Measurements from ENCODE around the gene DCAF5. TPM values are rescaled to one million over a fixed set of nuclear protein-coding genes. Genes with fewer than 3 reads are reported as not detected.
A peak's percentile ranks its signal among the peaks of the same experiment; 100 is the strongest.

The DCAF5 gene
- polyA plus RNA-seq, 3 donors, result 56.3 to 65.9 (median 57.9) TPM

DNA sequence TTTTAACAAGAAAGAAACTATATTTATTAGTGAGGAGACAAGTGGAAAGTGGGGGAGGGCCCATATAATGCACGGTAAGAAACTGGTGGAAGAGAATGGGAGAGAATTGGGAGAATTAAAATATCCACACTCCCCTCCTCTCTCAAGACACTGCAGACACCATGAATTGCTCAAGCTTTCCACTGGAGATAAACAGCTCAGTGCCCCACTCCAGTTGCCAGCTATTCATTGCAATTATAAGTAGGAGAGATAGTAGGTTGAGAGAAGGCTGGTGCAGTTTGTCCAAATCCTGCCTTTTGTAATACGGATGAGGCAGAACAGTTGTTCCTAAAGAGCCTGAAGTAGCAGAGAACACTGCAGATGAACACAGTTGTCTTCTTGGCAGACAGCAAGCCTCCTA is 38.2 kb downstream of the DCAF5 start:
- no peak for DNase-seq (ENCODE audit: extremely low read depth in 1 of 11, low read depth in 9 of 11, low spot score in 4 of 11)

DNA sequence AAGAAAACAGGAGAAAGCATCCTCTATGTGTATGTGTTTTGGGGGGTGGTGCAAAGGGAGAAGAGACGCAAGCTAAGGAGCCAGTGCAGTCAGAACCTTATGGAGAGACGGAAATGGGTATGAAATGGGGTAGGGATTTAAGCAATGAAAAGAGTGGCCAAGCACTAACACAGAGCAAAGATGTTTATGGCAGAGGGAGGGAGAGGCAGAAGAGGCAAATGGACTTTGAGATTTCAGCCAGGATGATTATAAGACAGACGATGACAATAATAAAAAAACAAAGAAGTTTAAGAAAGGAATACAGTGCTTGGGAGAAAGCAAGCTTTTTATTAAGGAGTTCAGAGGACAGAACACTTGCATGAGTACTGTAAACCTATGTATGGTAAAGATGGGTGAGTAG is 44.6 kb downstream of the DCAF5 start:
- DNase-seq (ENCODE audit: extremely low read depth in 1 of 11, low read depth in 9 of 11, low spot score in 4 of 11), result no peak

DNA sequence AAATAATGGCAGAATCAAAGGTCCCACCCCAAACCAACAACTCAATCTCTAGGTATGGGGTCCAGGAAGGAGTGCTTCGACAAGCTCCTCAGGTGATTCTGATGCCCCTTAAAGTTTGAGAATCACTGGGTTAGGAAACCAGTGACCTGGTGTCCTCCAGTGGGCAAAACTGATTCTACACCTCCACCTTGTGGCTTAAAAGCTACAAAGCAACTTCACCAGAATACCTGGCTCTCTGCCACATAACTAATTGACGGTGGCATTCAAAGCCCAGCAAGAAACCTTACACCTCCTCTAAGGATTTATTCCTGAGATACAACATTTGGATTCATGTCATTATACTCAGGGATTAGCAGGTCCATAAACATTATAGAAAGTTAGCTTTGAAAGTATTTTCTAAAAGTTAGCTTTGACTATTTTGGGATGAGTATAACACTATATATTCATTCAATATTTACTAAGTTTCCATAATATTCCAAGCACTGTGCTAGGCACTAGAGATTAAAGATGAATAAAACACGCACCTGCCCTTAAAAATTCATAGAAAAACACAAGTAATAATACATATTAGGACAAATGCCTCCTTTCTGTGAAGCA is 45.4 kb downstream of the DCAF5 start:
- DNase-seq (ENCODE audit: extremely low read depth in 1 of 11, low read depth in 9 of 11, low spot score in 4 of 11), result peak in 9 of 11 donors; percentile 29 to 51 (median 44)

DNA sequence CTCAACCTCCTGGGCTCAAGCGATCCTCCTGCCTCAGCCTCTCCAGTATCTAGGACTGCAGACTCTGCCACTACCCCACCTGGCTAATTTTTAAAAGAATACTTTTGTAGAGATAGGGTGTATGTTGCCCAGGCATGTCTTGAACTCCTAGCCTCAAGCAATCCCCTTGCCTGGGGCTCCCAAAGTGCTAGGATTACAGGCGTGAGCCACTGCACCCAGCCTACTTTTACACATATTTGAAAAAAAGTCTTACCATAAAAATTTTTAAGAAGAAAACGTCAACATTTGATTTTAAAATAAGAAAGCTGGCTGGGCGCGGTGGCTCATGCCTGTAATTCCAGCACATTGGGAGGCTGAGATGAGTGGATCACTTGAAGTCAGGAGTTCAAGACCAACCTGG is 46.5 kb downstream of the DCAF5 start:
- no peak for DNase-seq (ENCODE audit: extremely low read depth in 1 of 11, low read depth in 9 of 11, low spot score in 4 of 11)

DNA sequence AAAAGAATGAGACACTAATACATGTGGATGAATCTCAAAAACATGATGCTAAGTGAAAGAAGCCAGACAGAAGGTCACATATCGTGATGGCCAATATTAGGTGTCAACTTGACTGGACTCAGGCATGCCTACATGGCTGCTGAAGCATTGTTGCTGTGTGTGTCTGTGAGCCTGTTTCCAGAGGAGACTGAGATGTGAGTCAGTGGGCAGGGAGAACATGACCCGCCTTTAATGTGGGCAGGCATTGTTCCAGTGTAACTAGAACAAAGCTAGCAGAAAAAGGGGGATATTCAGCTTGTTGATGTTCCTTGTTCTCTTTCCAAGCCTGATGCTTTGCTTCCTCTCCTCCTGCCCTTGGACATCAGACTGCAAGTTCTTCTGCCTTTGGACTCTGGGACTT is 47.6 kb downstream of the DCAF5 start:
- DNase-seq (ENCODE audit: extremely low read depth in 1 of 11, low read depth in 9 of 11, low spot score in 4 of 11), result no peak

DNA sequence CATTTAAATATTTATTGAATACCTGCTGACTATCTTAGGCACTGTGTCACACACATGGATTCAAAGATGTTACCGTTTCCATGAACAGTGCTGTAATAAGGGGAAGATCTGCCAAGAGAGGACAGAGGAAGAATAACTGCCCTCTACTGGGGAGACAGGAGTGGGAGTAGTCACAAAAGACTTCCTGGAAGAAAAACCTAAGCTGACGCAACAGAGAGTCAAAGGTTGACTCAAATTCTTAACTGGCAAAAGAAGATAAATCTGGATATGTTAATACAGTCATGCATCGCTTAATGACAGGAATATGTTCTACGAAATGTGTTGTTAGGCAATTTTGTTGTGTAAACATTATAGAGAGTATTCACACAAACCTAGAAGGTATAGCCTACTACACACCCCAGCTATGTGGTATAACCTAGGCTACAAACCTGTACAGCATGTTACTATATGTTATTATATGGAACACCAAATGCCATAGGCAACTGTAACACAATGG is 51.5 kb downstream of the DCAF5 start:
- peak in 3 of 11 donors; percentile 25 to 35 (median 32) for DNase-seq (ENCODE audit: extremely low read depth in 1 of 11, low read depth in 9 of 11, low spot score in 4 of 11)

DNA sequence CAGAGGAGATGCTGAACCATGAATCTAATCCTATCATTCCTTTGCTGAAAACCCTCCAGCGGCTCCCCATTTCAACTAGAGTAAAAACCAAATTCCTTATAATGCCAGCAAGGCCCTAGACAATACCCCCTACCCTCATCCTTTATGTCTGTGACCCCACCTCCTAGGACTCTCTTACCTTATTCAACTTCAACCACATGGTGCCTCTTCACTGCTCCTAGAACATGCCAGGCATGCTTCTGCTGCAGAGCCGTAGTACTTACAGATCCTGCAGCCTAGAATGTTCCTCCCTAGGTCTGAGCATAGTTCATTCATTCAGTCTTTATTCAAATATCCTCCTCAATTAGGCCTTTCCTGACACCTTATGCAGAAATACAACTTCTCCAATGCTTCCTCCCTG is 54.9 kb downstream of the DCAF5 start:
- no peak for DNase-seq (ENCODE audit: extremely low read depth in 1 of 11, low read depth in 9 of 11, low spot score in 4 of 11)

DNA sequence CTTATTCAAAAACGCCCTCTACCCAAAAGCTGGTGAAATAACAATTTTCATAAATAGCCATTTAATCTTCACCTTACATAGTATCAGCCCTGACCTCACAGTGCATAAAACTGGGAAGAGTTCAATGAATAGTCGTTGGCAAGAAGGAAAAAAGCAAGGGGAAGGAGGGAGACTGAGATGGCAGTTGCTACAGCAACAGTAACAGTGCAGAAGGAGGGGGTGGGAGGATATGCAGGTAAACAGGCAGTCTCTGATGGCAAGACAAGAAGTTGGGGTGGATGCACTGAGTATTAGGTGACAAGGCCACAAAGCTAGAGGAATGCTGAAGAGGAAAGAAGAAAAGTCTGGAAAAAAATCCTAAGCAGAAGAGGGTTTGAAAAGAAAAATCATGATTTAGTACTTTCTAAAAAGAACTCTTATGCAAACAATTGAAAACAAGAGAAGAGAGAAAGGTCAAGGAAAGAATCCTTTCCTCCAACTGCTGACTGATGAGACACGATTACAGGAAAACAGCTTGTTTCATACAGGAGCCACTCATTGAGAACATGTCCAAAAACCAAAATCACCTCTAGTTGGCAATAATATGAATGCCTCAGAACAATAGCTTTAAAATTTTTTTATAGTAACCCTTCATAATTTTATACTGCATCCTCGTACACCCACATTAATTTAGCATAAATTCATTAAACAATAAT is 56.0 kb downstream of the DCAF5 start:
- DNase-seq (ENCODE audit: extremely low read depth in 1 of 11, low read depth in 9 of 11, low spot score in 4 of 11), result peak in 1 of 11 donors; percentile 17

DNA sequence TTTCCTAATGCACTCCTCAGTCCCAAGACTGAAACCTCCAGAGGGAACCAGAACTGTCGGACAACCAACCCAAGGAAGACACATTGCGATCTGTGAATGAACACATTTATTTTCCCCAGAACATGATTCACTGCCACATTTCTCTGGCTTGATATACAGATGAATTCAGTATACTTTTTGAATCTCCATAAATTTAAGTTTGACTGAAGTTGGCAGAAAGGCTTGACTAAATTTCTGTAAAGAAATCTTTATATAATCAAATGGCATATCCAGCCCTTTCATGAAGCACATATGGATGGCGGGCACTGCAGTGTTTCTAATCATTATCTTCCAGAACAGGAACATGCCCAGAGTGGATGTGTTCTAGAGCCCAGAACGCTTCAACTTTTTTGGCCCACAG is 56.7 kb downstream of the DCAF5 start:
- no peak for DNase-seq (ENCODE audit: extremely low read depth in 1 of 11, low read depth in 9 of 11, low spot score in 4 of 11)

DNA sequence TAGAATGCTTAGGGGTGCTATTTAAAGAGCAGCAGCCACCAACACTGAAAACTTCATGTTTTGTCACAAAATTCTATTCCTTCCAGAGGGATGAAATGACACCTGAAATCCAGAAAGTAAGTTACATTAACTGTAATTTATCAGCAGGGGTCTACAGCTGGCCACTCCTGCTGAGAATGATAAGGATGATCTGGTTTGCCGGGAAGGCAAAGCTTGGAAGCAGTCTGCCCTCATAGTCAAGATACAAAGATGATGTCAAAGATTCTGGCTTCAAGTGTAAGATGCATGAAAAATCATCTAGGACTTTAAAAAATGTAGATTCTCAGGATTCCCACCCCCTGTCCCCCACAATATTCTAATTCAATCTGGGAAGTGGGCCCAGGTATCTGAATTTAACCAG is 58.4 kb downstream of the DCAF5 start:
- DNase-seq (ENCODE audit: extremely low read depth in 1 of 11, low read depth in 9 of 11, low spot score in 4 of 11), result no peak

DNA sequence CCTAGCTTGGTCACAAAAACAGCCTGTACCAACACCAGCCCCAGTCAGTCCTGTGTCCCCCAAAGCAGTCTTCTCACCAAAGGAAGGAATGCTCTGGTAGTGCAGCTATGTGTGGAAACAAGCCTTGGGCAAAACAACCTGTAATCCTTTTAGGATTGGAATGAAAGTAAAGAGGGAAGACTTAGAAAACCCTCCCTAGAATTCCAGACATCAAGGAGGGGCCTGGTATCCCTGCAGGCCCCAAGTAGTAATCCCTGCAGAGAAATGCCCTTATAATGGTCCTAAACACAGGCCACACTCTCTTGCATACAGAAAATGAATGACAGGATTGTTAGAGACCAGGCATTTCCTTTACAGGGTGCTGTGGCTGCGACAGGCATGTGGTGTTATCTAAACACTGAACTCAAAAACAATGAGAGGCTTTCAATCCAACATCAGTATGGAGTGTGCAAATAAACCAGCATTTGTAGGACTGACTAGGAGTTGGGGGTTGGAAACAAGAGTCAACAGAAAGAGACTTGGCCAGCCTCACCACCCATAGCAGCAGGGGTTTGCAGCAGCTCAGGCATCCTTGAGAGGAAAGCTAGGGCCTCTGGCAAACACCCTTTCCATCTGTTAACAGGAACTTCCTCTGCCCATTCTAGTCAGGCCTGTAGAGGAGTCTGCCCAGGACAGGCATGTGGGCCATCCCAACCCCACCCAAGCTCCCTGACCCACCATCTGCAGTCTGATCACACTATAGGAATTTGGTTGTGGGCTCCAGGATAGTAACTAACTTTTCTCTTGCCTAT is 59.1 kb downstream of the DCAF5 start:
- DNase-seq (ENCODE audit: extremely low read depth in 1 of 11, low read depth in 9 of 11, low spot score in 4 of 11), result no peak

DNA sequence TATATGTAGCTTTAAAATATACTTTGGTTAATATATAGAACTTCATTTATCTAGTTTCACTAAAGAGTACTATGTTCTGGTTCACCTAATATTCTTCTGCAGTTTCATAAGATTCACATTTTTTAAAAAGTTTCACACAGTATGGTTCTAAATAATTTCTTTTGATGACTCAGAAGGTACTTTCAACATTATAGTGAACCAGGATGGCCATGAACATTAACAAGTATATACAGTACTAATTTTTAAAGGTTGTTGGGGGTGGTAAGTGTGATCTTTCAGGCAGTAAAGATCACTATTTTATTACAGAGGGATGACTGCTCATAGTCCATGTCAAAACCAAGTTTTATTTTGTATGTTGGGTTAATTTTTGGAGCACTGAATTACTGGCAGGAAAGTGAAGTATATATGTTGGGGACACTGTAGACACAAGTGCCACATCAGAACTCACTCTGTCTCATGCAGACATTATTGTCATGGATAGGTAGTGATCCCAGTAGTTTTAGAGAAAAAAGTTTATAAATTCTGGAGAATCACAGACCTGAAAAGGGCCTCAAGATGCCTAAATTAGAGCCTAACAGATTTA is 60.0 kb downstream of the DCAF5 start:
- no peak for DNase-seq (ENCODE audit: extremely low read depth in 1 of 11, low read depth in 9 of 11, low spot score in 4 of 11)

DNA sequence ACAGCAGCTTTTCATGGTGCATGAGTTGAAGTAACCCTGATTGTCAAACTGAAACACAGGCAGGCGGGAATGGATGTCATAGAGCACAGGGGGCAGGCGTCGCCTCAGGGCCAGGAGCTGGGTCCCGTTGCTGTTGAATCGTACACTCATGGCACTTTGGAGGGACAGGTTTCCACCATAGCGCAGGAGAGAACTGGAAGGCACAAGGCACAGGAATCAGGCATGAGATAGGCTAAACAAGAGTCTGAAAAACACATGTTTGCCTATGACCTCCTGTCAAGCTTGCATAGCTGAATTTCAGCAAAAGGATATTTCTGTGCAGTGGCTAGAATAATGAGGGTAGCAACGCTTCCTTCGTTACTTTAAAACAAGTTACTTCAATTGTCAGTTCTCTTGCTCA is 61.2 kb downstream of the DCAF5 start:
- no peak for DNase-seq (ENCODE audit: extremely low read depth in 1 of 11, low read depth in 9 of 11, low spot score in 4 of 11)

DNA sequence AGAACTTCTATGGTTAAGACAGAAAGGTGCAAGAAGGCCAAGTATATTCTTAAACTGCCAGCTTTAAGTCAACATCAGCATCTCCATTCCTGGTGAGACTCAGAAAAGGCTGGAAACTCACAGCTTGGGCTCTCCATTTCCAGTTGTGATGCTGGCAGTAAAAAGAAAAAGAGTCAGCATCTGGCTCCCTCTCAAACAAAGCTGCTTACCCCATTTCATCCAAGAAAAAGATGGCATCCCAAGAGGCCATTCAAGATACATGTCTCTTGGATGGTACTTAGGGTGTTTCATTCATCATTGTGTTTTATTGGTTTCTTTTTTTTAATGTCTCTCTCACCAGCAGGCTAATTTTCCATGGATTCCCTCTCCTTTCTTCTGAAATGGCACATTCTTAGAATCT is 61.9 kb downstream of the DCAF5 start:
- no peak for DNase-seq (ENCODE audit: extremely low read depth in 1 of 11, low read depth in 9 of 11, low spot score in 4 of 11)

DNA sequence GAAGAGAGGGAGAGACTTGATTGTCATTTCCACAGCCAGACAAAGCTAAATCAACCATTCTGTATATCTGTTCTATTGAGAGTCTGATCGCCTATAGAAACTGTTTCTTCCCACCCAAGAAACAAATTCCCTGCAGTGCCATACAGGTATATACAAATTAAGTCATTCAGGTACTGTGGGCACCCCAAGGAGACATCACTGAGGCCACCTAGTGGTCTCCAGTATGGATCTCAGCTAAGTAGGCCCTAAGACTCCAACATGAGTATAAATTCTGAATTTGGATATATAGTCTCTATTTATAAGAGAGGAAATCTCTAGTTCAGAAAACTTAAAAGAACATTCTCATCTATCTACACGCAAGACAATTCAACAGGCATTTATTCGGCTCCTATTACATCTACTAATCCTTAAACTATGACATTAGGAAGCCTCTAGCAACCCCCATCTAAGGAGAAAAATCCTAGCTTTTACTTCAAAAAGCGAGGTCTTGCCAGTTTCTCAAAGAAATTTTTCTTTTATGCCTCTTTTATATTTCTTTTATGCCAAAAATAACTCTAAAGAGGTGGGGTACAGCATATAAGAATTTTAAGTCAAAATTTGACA is 62.6 kb downstream of the DCAF5 start:
- DNase-seq (ENCODE audit: extremely low read depth in 1 of 11, low read depth in 9 of 11, low spot score in 4 of 11), result peak in 1 of 11 donors; percentile 30

DNA sequence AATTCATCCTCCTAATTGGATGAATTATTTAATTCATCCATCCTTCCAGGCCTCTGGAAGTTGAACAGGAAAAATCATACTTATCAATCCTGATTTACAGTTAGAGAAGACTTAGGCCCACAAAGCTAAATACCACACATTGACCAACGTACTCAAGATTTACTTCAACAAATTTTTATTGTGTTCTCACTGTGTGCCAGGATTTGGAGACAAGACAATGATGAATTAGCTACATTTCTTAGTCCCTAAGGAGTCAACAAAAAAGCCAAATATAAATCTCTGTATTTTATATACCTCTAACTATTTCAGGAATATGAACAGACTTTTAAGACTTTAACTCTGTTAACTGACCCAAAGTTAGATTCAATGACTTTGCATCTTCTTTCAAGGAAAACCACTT is 63.9 kb downstream of the DCAF5 start:
- no peak for DNase-seq (ENCODE audit: extremely low read depth in 1 of 11, low read depth in 9 of 11, low spot score in 4 of 11)

DNA sequence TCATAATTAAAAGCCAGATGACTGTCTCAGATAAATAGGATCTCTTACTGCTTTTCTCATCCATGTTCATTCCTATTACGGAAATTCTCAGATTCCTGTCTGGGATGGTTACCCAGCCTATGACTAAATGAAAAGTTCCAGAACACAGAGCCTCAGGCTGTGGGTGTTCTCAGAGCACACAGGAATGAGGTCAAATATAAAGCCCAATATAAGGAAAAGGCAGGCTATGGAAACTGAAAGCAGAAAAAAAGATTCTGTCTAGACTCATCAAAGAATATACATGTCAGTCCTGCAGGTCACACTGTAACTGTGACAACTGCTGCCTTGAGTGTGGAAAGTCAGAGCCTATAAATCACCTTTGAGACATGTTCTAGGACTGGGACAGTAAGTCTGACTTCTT is 64.3 kb downstream of the DCAF5 start:
- no peak for DNase-seq (ENCODE audit: extremely low read depth in 1 of 11, low read depth in 9 of 11, low spot score in 4 of 11)

DNA sequence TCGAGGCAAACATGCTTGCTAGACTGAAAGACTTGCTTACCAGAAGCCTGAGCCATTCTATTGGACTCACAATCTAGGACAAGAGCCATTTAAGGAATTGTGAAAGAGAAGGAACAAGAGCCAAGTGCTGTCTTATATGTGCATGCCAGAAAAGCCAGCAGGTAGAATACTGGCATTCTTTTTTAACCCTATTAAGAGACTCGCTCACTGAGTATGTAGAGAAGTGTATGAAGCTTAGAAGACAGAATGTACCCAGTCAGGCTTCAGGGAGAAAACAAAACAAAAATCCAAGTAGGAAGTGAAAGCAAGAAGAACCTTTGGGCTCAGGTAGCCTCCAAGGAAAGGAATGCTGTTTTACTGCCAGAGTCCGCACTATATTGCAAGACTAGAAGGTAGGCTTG is 65.9 kb downstream of the DCAF5 start:
- no peak for DNase-seq (ENCODE audit: extremely low read depth in 1 of 11, low read depth in 9 of 11, low spot score in 4 of 11)

DNA sequence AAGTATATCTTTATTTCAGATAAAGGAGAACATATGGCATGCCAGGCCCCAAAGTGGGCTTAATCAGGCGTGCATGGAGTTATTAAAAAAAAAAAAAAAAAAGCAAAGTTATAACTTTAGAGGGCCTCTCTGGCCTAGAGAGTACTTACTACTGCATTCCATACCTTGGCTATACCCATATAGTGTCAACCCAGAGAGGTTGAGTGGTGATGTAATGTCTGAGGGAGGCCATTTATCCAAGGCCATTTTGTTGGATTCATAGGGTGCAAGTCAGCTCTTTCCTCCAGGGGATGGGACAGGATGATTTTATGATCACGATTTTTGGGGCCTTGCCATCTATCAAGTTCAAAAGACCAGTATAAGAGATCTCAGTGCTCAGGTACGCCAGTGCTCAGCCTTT is 66.4 kb downstream of the DCAF5 start:
- DNase-seq (ENCODE audit: extremely low read depth in 1 of 11, low read depth in 9 of 11, low spot score in 4 of 11), result no peak

Measured in renal cortex interstitium (tissue), 11 donors.